ENCODE measurements around the gene DNAH8. TPM values are rescaled to one million over a fixed set of nuclear protein-coding genes. Genes with fewer than 3 reads are reported as not detected.

The DNAH8 gene
- total RNA-seq, 1 donor from 2014 or later, result 1.1 TPM

GRCh38 chr6:38976801-38977500 is 261.8 kb downstream of the DNAH8 start:
- no peaks in the 10 kb centered on the region for H3K27me3 ChIP-seq
- no peaks in the 10 kb centered on the region for H4K20me1 ChIP-seq (ENCODE audit: low read depth)
- H3K9me3 Mint-ChIP-seq, result no peaks in the 10 kb centered on the region
- peak; percentile 10 for DNase-seq (ENCODE audit: low spot score)
- no peak overlapping the region for H3K4me3 Mint-ChIP-seq
- no peaks in the 10 kb centered on the region for H3K79me2 ChIP-seq (ENCODE audit: low read depth)
- H3K27me3 Mint-ChIP-seq (ENCODE audit: insufficient read depth, low read depth), result no peaks in the 10 kb centered on the region
- no peaks in the 10 kb centered on the region for H3K9me3 ChIP-seq (ENCODE audit: low read depth)
- peaks cover 25% of the 10 kb centered on the region for H3K4me1 ChIP-seq
- H3K4me1 Mint-ChIP-seq, result peaks cover 8% of the 10 kb centered on the region
- H3K36me3 Mint-ChIP-seq, result no peaks in the 10 kb centered on the region
- H3K4me3 ChIP-seq, result no peak overlapping the region
- no peak overlapping the region for H3K9ac ChIP-seq
- H3K4me2 ChIP-seq, result peak overlapping the region; percentile 48
- H2AFZ ChIP-seq (replicated peaks), result no peak overlapping the region
- H3F3A ChIP-seq (ENCODE audit: low read depth), result no peaks in the 10 kb centered on the region
- no peak overlapping the region for H3K27ac ChIP-seq
- TF ChIP-seq EZH2 (IDR thresholded peaks at IDR 0.05) (no peak), CTCF (IDR thresholded peaks at IDR 0.05) (no peak), EZH2phosphoT487 (IDR thresholded peaks at IDR 0.05) (no peak)
- H3K27ac Mint-ChIP-seq, result no peak overlapping the region
- H3K36me3 ChIP-seq, result no peaks in the 10 kb centered on the region

- H3K27ac ChIP-seq, result no peak overlapping the region
- H3K4me3 ChIP-seq, result no peak overlapping the region
- H3K27me3 ChIP-seq, result no peaks in the 10 kb centered on the region
- no peaks in the 10 kb centered on the region for H3K9me3 ChIP-seq (ENCODE audit: low read depth)
- H3K4me1 ChIP-seq, result peaks cover 25% of the 10 kb centered on the region
- Mint-ChIP-seq H3K36me3 (no peaks in the 10 kb centered on the region), H3K4me3 (no peak overlapping the region), H3K27me3 (ENCODE audit: insufficient read depth, low read depth) (no peaks in the 10 kb centered on the region), H3K4me1 (peaks cover 8% of the 10 kb centered on the region), H3K9me3 (no peaks in the 10 kb centered on the region), H3K27ac (no peak overlapping the region)
- H3K36me3 ChIP-seq, result no peaks in the 10 kb centered on the region
- DNase-seq (ENCODE audit: low spot score), result no peak
- H3K79me2 ChIP-seq (ENCODE audit: low read depth), result no peaks in the 10 kb centered on the region
- H2AFZ ChIP-seq (replicated peaks), result no peak overlapping the region
- H3K4me2 ChIP-seq, result peak overlapping the region; percentile 48
- no peaks in the 10 kb centered on the region for H4K20me1 ChIP-seq (ENCODE audit: low read depth)
- H3K9ac ChIP-seq, result no peak overlapping the region
- H3F3A ChIP-seq (ENCODE audit: low read depth), result no peaks in the 10 kb centered on the region
- TF ChIP-seq EZH2phosphoT487 (IDR thresholded peaks at IDR 0.05), result no peak
- no peak for TF ChIP-seq EZH2 (IDR thresholded peaks at IDR 0.05)
- TF ChIP-seq CTCF (IDR thresholded peaks at IDR 0.05), result no peak
Observed at GRCh38 chr6:38978139-38978704, 263.1 kb downstream of the DNAH8 start.

- Histone ChIP-seq H3K27me3 (no peaks in the 10 kb centered on the region), H3K9me3 (ENCODE audit: low read depth) (no peaks in the 10 kb centered on the region), H3K4me2 (no peak overlapping the region), H3K9ac (no peak overlapping the region), H3K4me1 (peaks cover 13% of the 10 kb centered on the region), H3K4me3 (no peak overlapping the region), H3F3A (ENCODE audit: low read depth) (no peaks in the 10 kb centered on the region), H3K79me2 (ENCODE audit: low read depth) (no peaks in the 10 kb centered on the region), H2AFZ (replicated peaks) (no peak overlapping the region), H4K20me1 (ENCODE audit: low read depth) (no peaks in the 10 kb centered on the region), H3K27ac (no peak overlapping the region), H3K36me3 (no peaks in the 10 kb centered on the region)
- no peak for DNase-seq (ENCODE audit: low spot score)
- Mint-ChIP-seq H3K27ac (no peak overlapping the region), H3K4me1 (peaks cover 8% of the 10 kb centered on the region), H3K27me3 (ENCODE audit: insufficient read depth, low read depth) (no peaks in the 10 kb centered on the region), H3K4me3 (no peak overlapping the region), H3K9me3 (no peaks in the 10 kb centered on the region), H3K36me3 (no peaks in the 10 kb centered on the region)
- no peak for TF ChIP-seq EZH2 (IDR thresholded peaks at IDR 0.05)
- TF ChIP-seq EZH2phosphoT487 (IDR thresholded peaks at IDR 0.05), result no peak
- no peak for TF ChIP-seq CTCF (IDR thresholded peaks at IDR 0.05)
Observed at GRCh38 chr6:38982470-38982869, 267.4 kb downstream of the DNAH8 start.

All from neural progenitor cell (in vitro differentiated cells).